Measurements from ENCODE around the gene ICAM2. TPM values are rescaled to one million over a fixed set of nuclear protein-coding genes. Genes with fewer than 3 reads are reported as not detected.

ICAM2 gene
- total and polyA plus RNA-seq, 2 donors (not counting 1 experiment from before 2014, with no cell fraction given): 48.7 to 149 TPM

DNA sequence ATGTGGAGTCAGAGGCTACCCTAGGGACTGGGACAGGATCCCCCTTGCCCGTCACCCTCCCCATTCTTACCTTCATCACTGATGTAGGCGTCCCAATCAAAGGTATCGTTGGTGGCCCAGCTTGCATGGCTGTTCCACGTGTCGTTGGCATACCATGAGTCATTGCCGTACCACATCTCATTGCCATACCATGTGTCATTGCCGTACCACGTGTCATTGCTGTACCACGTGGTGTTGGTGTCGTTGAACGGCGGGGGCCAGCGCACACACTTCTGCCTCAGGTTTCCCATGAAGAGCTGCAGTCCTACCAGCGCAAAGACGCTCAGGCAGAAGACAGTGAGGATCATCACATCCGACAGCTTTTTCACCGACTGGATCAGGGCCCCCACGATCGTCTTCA lies 52.5 kb downstream of the ICAM2 start:
- no peak overlapping the region for H3K4me3 ChIP-seq (ENCODE audit: control extremely low read depth in 1 of 5, extremely low read depth in 1 of 5, insufficient read depth in 1 of 5, low read depth in 2 of 5, low read length in 4 of 5)
- ATAC-seq (ENCODE audit: low read depth) (no peak), DNase-seq (no peak)
- no peaks in the 10 kb centered on the region for H3K9me3 ChIP-seq (ENCODE audit: control extremely low read depth in 1 of 3, control insufficient read depth in 2 of 3, insufficient read depth in 1 of 3, low read length in 2 of 3)
- ChIA-PET POLR2A (interaction anchor here (0.8 kb wide), 1 partner anchor 12 kb away, joined by 4 read pairs; no protein-coding TSS in a partner anchor), CTCF (interaction anchor here (1.7 to 4.0 kb wide), 3 partner anchors 17 to 61 kb away, joined by 6 to 14 read pairs (median 6); no protein-coding TSS in a partner anchor)
- Mint-ChIP-seq H3K27me3 (peaks cover 5% of the 10 kb centered on the region), H3K4me1 (peaks cover 6% of the 10 kb centered on the region), H3K9me3 (ENCODE audit: insufficient read depth) (no peaks in the 10 kb centered on the region), H3K27ac (no peak overlapping the region), H3K4me3 (no peak overlapping the region)
- H3K4me1 ChIP-seq (ENCODE audit: control insufficient read depth in 2 of 2, insufficient read depth in 2 of 2, low read length in 2 of 2): peaks cover 5 to 10% of the 10 kb centered on the region in 2 donors
- 95% methylated on average over 19 of the region's 19 CpGs for WGBS (ENCODE audit: insufficient coverage)
- no peak overlapping the region for H3K4me2 ChIP-seq (replicated peaks; ENCODE audit: low read depth, low read length, poor library complexity, severe bottlenecking)
- intact Hi-C loops (cut with micrococcal nuclease): no loop called here
- H3K36me3 ChIP-seq (replicated peaks in 1 of 2; ENCODE audit: control extremely low read depth in 1 of 2, control insufficient read depth in 1 of 2, extremely low read depth in 1 of 2, insufficient read depth in 2 of 2, low read length in 1 of 2): no peaks in the 10 kb centered on the region
- H3K27ac ChIP-seq (ENCODE audit: low read length in 2 of 2): no peak overlapping the region
- no peaks in the 10 kb centered on the region for H3K79me2 ChIP-seq (ENCODE audit: control insufficient read depth, insufficient read depth, low read length)
- H4K20me1 ChIP-seq (ENCODE audit: control insufficient read depth, insufficient read depth, low read length, poor library complexity, severe bottlenecking): no peaks in the 10 kb centered on the region
- no peak overlapping the region for H3K9ac ChIP-seq (ENCODE audit: low read length)
- H3K27me3 ChIP-seq (replicated peaks in 1 of 4; ENCODE audit: control extremely low read depth in 1 of 4, control insufficient read depth in 3 of 4, insufficient read depth in 4 of 4, low read length in 3 of 4): peaks cover 0 to 2% (median 0%) of the 10 kb centered on the region in 4 experiments
- no peak overlapping the region for H2AFZ ChIP-seq (ENCODE audit: insufficient read depth, low read depth, low read length, poor library complexity, severe bottlenecking)
- no peak for TF ChIP-seq EZH2 (IDR thresholded peaks at IDR 0.05; ENCODE audit: borderline replicate concordance, insufficient read depth, low read depth, low read length, poor library complexity, severe bottlenecking)
- TF ChIP-seq, protein P1, sequence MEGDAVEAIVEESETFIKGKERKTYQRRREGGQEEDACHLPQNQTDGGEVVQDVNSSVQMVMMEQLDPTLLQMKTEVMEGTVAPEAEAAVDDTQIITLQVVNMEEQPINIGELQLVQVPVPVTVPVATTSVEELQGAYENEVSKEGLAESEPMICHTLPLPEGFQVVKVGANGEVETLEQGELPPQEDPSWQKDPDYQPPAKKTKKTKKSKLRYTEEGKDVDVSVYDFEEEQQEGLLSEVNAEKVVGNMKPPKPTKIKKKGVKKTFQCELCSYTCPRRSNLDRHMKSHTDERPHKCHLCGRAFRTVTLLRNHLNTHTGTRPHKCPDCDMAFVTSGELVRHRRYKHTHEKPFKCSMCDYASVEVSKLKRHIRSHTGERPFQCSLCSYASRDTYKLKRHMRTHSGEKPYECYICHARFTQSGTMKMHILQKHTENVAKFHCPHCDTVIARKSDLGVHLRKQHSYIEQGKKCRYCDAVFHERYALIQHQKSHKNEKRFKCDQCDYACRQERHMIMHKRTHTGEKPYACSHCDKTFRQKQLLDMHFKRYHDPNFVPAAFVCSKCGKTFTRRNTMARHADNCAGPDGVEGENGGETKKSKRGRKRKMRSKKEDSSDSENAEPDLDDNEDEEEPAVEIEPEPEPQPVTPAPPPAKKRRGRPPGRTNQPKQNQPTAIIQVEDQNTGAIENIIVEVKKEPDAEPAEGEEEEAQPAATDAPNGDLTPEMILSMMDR (IDR thresholded peaks at IDR 0.05): no peak

DNA sequence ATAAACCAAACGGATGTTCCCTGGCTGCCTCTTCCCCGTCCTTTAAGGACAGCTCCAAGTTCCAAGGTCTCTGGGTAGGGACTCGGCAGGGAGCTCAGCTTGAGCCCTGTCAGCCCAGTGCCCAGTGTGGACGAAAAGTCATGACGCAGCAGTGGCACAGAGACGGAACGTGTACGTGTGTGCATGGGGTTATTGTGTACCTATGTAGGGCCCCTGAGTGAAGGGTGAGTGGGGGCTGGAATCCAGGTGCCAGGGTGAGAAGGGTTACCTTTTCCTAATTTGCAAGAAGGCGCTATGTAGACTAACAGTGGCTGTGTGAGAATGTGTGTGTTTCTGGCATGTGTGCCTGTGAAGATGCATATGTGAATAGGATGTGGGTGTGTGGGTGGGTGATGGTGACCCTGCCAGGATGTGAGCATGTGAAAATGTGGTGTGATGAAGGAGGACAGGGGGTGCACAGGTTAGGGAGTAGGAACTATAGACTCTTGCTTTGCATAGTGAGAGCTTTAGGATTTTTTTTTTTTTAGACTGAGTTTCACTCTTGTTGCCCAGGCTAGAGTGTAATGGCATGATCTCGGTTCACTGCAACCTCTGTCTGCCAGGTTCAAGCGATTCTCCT lies 53.7 kb downstream of the ICAM2 start:
- CTCF ChIA-PET: interaction anchor here (0.6 to 4.0 kb wide), 4 partner anchors 15 to 1207 kb away, joined by 3 to 14 read pairs (median 8); no protein-coding TSS in a partner anchor
- DNase-seq (no peak), ATAC-seq (ENCODE audit: low read depth) (no peak)
- Histone ChIP-seq H3K9me3 (ENCODE audit: control extremely low read depth in 1 of 3, control insufficient read depth in 2 of 3, insufficient read depth in 1 of 3, low read length in 2 of 3) (no peaks in the 10 kb centered on the region), H3K79me2 (ENCODE audit: control insufficient read depth, insufficient read depth, low read length) (no peaks in the 10 kb centered on the region), H4K20me1 (ENCODE audit: control insufficient read depth, insufficient read depth, low read length, poor library complexity, severe bottlenecking) (no peaks in the 10 kb centered on the region), H3K4me1 (ENCODE audit: control insufficient read depth in 2 of 2, insufficient read depth in 2 of 2, low read length in 2 of 2) (peaks cover 5 to 12% of the 10 kb centered on the region in 2 donors), H3K9ac (ENCODE audit: low read length) (no peak overlapping the region), H2AFZ (ENCODE audit: insufficient read depth, low read depth, low read length, poor library complexity, severe bottlenecking) (no peak overlapping the region), H3K27me3 (replicated peaks in 1 of 4; ENCODE audit: control extremely low read depth in 1 of 4, control insufficient read depth in 3 of 4, insufficient read depth in 4 of 4, low read length in 3 of 4) (peaks cover 0 to 2% (median 0%) of the 10 kb centered on the region in 4 experiments), H3K36me3 (replicated peaks in 1 of 2; ENCODE audit: control extremely low read depth in 1 of 2, control insufficient read depth in 1 of 2, extremely low read depth in 1 of 2, insufficient read depth in 2 of 2, low read length in 1 of 2) (no peaks in the 10 kb centered on the region), H3K4me3 (ENCODE audit: control extremely low read depth in 1 of 5, extremely low read depth in 1 of 5, insufficient read depth in 1 of 5, low read depth in 2 of 5, low read length in 4 of 5) (no peak overlapping the region), H3K27ac (ENCODE audit: low read length in 2 of 2) (no peak overlapping the region), H3K4me2 (replicated peaks; ENCODE audit: low read depth, low read length, poor library complexity, severe bottlenecking) (no peak overlapping the region)
- Mint-ChIP-seq H3K4me3 (no peak overlapping the region), H3K9me3 (ENCODE audit: insufficient read depth) (no peaks in the 10 kb centered on the region), H3K27ac (no peak overlapping the region), H3K27me3 (no peaks in the 10 kb centered on the region), H3K4me1 (peaks cover 14% of the 10 kb centered on the region)
- TF ChIP-seq, protein P1 (IDR thresholded peaks at IDR 0.05): no peak
- TF ChIP-seq EZH2 (IDR thresholded peaks at IDR 0.05; ENCODE audit: borderline replicate concordance, insufficient read depth, low read depth, low read length, poor library complexity, severe bottlenecking): no peak
- intact Hi-C loops (cut with micrococcal nuclease): no loop called here
- WGBS (ENCODE audit: insufficient coverage): 90% methylated on average over 11 of the region's 11 CpGs
- POLR2A ChIA-PET: interaction anchor here (0.6 kb wide), 1 partner anchor 55 kb away, joined by 7 read pairs; no protein-coding TSS in a partner anchor
